Keratinocyte (primary cell): ENCODE data around the gene DUSP28. TPM values are rescaled to one million over a fixed set of nuclear protein-coding genes. Genes with fewer than 3 reads are reported as not detected.

Source experiments
- DNase-seq: peaks from one replicate; pipeline ENCODE4 v3.0.0-alpha.2; 2011; ENCODE audit warnings: low read depth, missing footprints, low spot score
- FAIRE-seq: peaks from 2 replicates; lab custom pipeline; 2011; peaks lifted over from hg19 to GRCh38; lab: Jason Lieb, UNC
- H2AFZ ChIP-seq: 2 replicates; pipeline ENCODE4 v1.6.0; 2012; ENCODE audit warnings: low read length, control low read depth, inconsistent platforms; ENCODE audit not compliant: control insufficient read depth
- H3K27ac ChIP-seq: 2 replicates; pipeline ENCODE4 v1.5.1; 2011; ENCODE audit warnings: low read length; ENCODE audit not compliant: control insufficient read depth, insufficient read depth
- H3K27me3 ChIP-seq: 3 replicates; pipeline ENCODE4 v1.6.0; 2011; ENCODE audit warnings: low read length; ENCODE audit not compliant: control insufficient read depth, insufficient read depth; ENCODE audit errors: extremely low read depth
- H3K36me3 ChIP-seq, 2 experiments: 2 replicates in 1 of 2; 3 replicates in 1 of 2; pipeline ENCODE4 v1.5.1; 2011; ENCODE audit warnings: low read length in 2 of 2, mild to moderate bottlenecking in 1 of 2; ENCODE audit not compliant: control insufficient read depth in 2 of 2, insufficient read depth in 2 of 2; ENCODE audit errors: extremely low read depth in 1 of 2
- H3K4me1 ChIP-seq: 3 replicates; pipeline ENCODE4 v1.5.1; 2011; ENCODE audit warnings: low read length; ENCODE audit not compliant: control insufficient read depth, insufficient read depth; ENCODE audit errors: extremely low read depth
- H3K4me2 ChIP-seq: 3 replicates; pipeline ENCODE4 v1.6.0; 2011; ENCODE audit warnings: low read depth, low read length; ENCODE audit not compliant: control insufficient read depth, insufficient read depth; ENCODE audit errors: extremely low read depth
- H3K4me3 ChIP-seq, 3 experiments: fragments of 200-600 bp in 1 of 3; sonication (generic) in 1 of 3; 2 replicates in 2 of 3; 3 replicates in 1 of 3; pipeline ENCODE4 v1.5.1; 2011 to 2016; ENCODE audit warnings: low read length in 3 of 3, mild to moderate bottlenecking in 3 of 3, control low read depth in 2 of 3, inconsistent platforms in 1 of 3, low read depth in 1 of 3, mixed read lengths in 1 of 3, mixed run types in 1 of 3, moderate library complexity in 1 of 3; ENCODE audit not compliant: control insufficient read depth in 2 of 3, insufficient read depth in 2 of 3; ENCODE audit errors: extremely low read depth in 1 of 3
- H3K79me2 ChIP-seq: 2 replicates; pipeline ENCODE4 v1.6.0; 2012; ENCODE audit warnings: low read length; ENCODE audit not compliant: control insufficient read depth, insufficient read depth
- H3K9ac ChIP-seq: 3 replicates; pipeline ENCODE4 v1.6.0; 2011; ENCODE audit warnings: low read length; ENCODE audit not compliant: control insufficient read depth, insufficient read depth; ENCODE audit errors: extremely low read depth
- H3K9me1 ChIP-seq: 3 replicates; pipeline ENCODE4 v1.6.0; 2011; ENCODE audit warnings: low read length; ENCODE audit not compliant: control insufficient read depth, insufficient read depth; ENCODE audit errors: extremely low read depth
- H3K9me3 ChIP-seq: 2 replicates; pipeline ENCODE4 v1.5.1; 2012; ENCODE audit warnings: low read depth, low read length; ENCODE audit not compliant: control insufficient read depth
- H4K20me1 ChIP-seq: 3 replicates; pipeline ENCODE4 v1.6.0; 2011; ENCODE audit warnings: low read length; ENCODE audit not compliant: control insufficient read depth, insufficient read depth; ENCODE audit errors: extremely low read depth
- EZH2 ChIP-seq: IDR thresholded peaks from one replicate; pipeline ENCODE4 v1.6.1; 2012; ENCODE audit warnings: inconsistent platforms, mild to moderate bottlenecking, low read length, moderate library complexity
- dilution Hi-C: fragments of 300-500 bp; cut with MboI; formaldehyde crosslinking; loops from one replicate; pipeline ENCODE4 v1.7.0; 2020; ENCODE audit warnings: low sequenced_read_pairs; ENCODE audit not compliant: extremely low pct_ligation_motif_present
- polyA plus RNA-seq, 5 experiments: library from polyadenylated mRNA; depleted of rRNA in 3 of 5; stranded (reverse) in 3 of 5; stranded (forward) in 1 of 5; unstranded in 1 of 5; fragments of >200 nt; gene quantifications; 1 replicate in 1 of 5; 2 replicates in 3 of 5; 3 replicates in 1 of 5; pipeline versions ENCODE4 v1.2.1 to v1.2.3, GENCODE V29; 2011 to 2012; ENCODE audit warnings: missing spikeins in 2 of 5, low read depth in 1 of 5, low replicate concordance in 1 of 5
- TF ChIP-seq, protein P1 (sequence below), 3 experiments: IDR thresholded peaks in 1 of 3; conservative IDR thresholded peaks in 1 of 3; optimal IDR thresholded peaks in 1 of 3; 2 replicates in 2 of 3; 3 replicates in 1 of 3; pipeline versions ENCODE3 to v1.5.1; 2011; ENCODE audit warnings: low read length in 3 of 3, mild to moderate bottlenecking in 3 of 3, moderate library complexity in 2 of 3, control low read depth in 1 of 3, inconsistent platforms in 1 of 3; ENCODE audit not compliant: insufficient read depth in 2 of 3; ENCODE audit errors: extremely low read depth in 1 of 3

The DUSP28 gene
- polyA plus RNA-seq, 1 donor (not counting 4 experiments of a cell fraction or from before 2014, with no cell fraction given): 4.4 TPM

DNA sequence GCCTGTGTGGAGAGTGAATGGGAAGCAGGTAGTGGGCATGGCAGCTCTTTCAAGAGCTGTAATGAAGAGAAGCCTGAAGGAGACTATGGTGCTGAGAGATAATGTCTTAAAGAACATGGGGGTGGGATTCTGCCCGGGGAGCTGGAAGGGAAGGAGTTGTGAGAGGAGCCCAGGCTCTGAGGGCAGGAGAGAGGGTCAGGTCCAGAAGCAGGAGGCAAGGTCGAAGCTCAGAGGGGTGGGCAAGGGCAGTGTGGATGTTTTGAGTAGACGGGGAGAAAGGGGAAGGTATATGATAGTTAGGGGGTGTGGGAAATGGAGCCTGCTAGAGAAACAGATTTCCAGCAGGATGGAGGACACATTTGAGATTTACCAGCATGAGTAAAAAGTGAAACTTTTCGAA, 28.5 kb downstream of the DUSP28 start:
- no peak overlapping the region for H3K9ac ChIP-seq
- peaks cover 68% of the 10 kb centered on the region for H3K79me2 ChIP-seq
- H3K27me3 ChIP-seq: no peaks in the 10 kb centered on the region
- peaks cover 22% of the 10 kb centered on the region for H3K4me1 ChIP-seq
- dilution Hi-C loops: no loop called here
- no peak overlapping the region for H3K27ac ChIP-seq
- peaks cover 3 to 10% of the 10 kb centered on the region in 2 experiments for H3K36me3 ChIP-seq
- H4K20me1 ChIP-seq: peaks cover 9% of the 10 kb centered on the region
- FAIRE-seq: no peak
- peaks cover 6% of the 10 kb centered on the region for H3K9me1 ChIP-seq
- no peaks in the 10 kb centered on the region for H3K9me3 ChIP-seq
- DNase-seq: no peak
- no peak overlapping the region for H2AFZ ChIP-seq
- no peak overlapping the region for H3K4me3 ChIP-seq
- H3K4me2 ChIP-seq: no peak overlapping the region
- TF ChIP-seq EZH2: no peak
- TF ChIP-seq, protein P1, sequence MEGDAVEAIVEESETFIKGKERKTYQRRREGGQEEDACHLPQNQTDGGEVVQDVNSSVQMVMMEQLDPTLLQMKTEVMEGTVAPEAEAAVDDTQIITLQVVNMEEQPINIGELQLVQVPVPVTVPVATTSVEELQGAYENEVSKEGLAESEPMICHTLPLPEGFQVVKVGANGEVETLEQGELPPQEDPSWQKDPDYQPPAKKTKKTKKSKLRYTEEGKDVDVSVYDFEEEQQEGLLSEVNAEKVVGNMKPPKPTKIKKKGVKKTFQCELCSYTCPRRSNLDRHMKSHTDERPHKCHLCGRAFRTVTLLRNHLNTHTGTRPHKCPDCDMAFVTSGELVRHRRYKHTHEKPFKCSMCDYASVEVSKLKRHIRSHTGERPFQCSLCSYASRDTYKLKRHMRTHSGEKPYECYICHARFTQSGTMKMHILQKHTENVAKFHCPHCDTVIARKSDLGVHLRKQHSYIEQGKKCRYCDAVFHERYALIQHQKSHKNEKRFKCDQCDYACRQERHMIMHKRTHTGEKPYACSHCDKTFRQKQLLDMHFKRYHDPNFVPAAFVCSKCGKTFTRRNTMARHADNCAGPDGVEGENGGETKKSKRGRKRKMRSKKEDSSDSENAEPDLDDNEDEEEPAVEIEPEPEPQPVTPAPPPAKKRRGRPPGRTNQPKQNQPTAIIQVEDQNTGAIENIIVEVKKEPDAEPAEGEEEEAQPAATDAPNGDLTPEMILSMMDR (optimal IDR thresholded peaks at IDR 0.05 in 1 of 3, IDR thresholded peaks at IDR 0.05 in 1 of 3, conservative IDR thresholded peaks at IDR 0.05 in 1 of 3; ENCODE audit: extremely low read depth in 1 of 3, insufficient read depth in 2 of 3, low read length in 3 of 3): no peak

DNA sequence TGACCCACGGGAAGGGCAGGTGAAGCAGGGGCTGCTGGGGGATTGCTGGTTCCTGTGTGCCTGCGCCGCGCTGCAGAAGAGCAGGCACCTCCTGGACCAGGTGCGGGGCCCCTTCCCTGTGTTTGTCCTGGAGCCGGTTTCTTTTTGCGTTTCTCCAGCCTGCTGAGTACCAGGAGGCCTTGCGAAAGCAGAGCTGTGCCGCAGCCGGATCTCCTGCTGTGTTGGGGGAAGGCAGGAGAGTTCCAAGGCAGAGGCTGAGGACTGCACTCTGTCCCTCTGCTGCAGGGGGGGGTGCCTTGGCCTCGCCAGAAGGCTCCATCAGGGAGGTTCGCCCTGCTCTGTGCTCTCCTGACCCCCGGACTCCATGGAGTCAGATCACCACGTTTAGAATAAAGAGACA, 29.2 kb downstream of the DUSP28 start:
- DNase-seq (no peak), FAIRE-seq (no peak)
- Histone ChIP-seq H2AFZ (no peak overlapping the region), H3K9ac (no peak overlapping the region), H3K36me3 (peaks cover 3 to 15% of the 10 kb centered on the region in 2 experiments), H3K79me2 (peaks cover 64% of the 10 kb centered on the region), H3K4me1 (peaks cover 22% of the 10 kb centered on the region), H3K4me3 (no peak overlapping the region), H3K27ac (no peak overlapping the region), H3K9me1 (peaks cover 6% of the 10 kb centered on the region), H3K9me3 (no peaks in the 10 kb centered on the region), H4K20me1 (peaks cover 12% of the 10 kb centered on the region), H3K27me3 (no peaks in the 10 kb centered on the region), H3K4me2 (no peak overlapping the region)
- TF ChIP-seq EZH2: no peak
- TF ChIP-seq, protein P1 (optimal IDR thresholded peaks at IDR 0.05 in 1 of 3, IDR thresholded peaks at IDR 0.05 in 1 of 3, conservative IDR thresholded peaks at IDR 0.05 in 1 of 3; ENCODE audit: extremely low read depth in 1 of 3, insufficient read depth in 2 of 3, low read length in 3 of 3): no peak
- dilution Hi-C loops: no loop called here
